CD14-positive monocyte (primary cell): ENCODE measurements around the gene GNAS-AS1. TPM values are rescaled to one million over a fixed set of nuclear protein-coding genes. Genes with fewer than 3 reads are reported as not detected.

ENCODE experiments used
- DNase-seq, 3 donors: peaks; one replicate each; pipeline ENCODE4 v3.0.0-alpha.2; 2011 to 2022
- H2AFZ ChIP-seq: 2 replicates; pipeline ENCODE4 v1.6.0; 2012; ENCODE audit warnings: mild to moderate bottlenecking, low read depth, low read length, inconsistent platforms; ENCODE audit not compliant: insufficient read depth, poor library complexity, severe bottlenecking
- H3K27ac ChIP-seq, 2 donors: 1 replicate in 1 of 2; 2 replicates in 1 of 2; pipeline ENCODE4 v1.5.1; 2012 to 2013; ENCODE audit warnings: low read length in 2 of 2, control low read depth in 1 of 2, inconsistent platforms in 1 of 2, low read depth in 1 of 2, mild to moderate bottlenecking in 1 of 2
- H3K27me3 ChIP-seq, 2 donors: one replicate each; pipeline versions ENCODE4 v1.6.0 to v1.6.1; 2011 to 2013; ENCODE audit warnings: low read length in 2 of 2; ENCODE audit not compliant: control insufficient read depth in 2 of 2, insufficient read depth in 2 of 2
- H3K36me3 ChIP-seq, 2 donors: replicated peaks in 1 of 2; 1 replicate in 1 of 2; 2 replicates in 1 of 2; pipeline versions ENCODE4 v1.5.1 to v1.6.1; 2012 to 2013; ENCODE audit warnings: low read length in 2 of 2, control low read depth in 1 of 2, inconsistent platforms in 1 of 2, mild to moderate bottlenecking in 1 of 2; ENCODE audit not compliant: insufficient read depth in 2 of 2, control insufficient read depth in 1 of 2
- H3K4me1 ChIP-seq, 2 donors: 1 replicate in 1 of 2; 2 replicates in 1 of 2; pipeline versions ENCODE4 v1.5.1 to v1.6.1; 2012 to 2013; ENCODE audit warnings: low read length in 2 of 2, control low read depth in 1 of 2, inconsistent platforms in 1 of 2, mild to moderate bottlenecking in 1 of 2, moderate library complexity in 1 of 2; ENCODE audit not compliant: insufficient read depth in 2 of 2, control insufficient read depth in 1 of 2
- H3K4me2 ChIP-seq: replicated peaks from 2 replicates; pipeline ENCODE3; 2012; ENCODE audit warnings: low read length, moderate library complexity, mild to moderate bottlenecking; ENCODE audit not compliant: poor library complexity, severe bottlenecking; ENCODE audit errors: extremely low read depth
- H3K4me3 ChIP-seq, 3 experiments: fragments of 200-600 bp in 1 of 3; sonication (generic) in 1 of 3; replicated peaks in 1 of 3; 1 replicate in 2 of 3; 2 replicates in 1 of 3; pipeline ENCODE4 v1.5.1; 2011 to 2013; ENCODE audit warnings: low read length in 3 of 3, mild to moderate bottlenecking in 3 of 3, control low read depth in 2 of 3, low read depth in 2 of 3, inconsistent platforms in 1 of 3, moderate library complexity in 1 of 3
- H3K79me2 ChIP-seq: 2 replicates; pipeline ENCODE4 v1.6.0; 2012; ENCODE audit warnings: mild to moderate bottlenecking, control low read depth, inconsistent platforms, low read length, moderate library complexity; ENCODE audit not compliant: insufficient read depth
- H3K9ac ChIP-seq: 2 replicates; pipeline ENCODE4 v1.6.0; 2017; ENCODE audit warnings: low read length, mild to moderate bottlenecking; ENCODE audit not compliant: insufficient read depth, poor library complexity, severe bottlenecking
- H3K9me3 ChIP-seq, 2 donors: replicated peaks in 1 of 2; 1 replicate in 1 of 2; 2 replicates in 1 of 2; pipeline versions ENCODE4 v1.5.1 to v1.6.1; 2012 to 2013; ENCODE audit warnings: low read length in 2 of 2, control low read depth in 1 of 2; ENCODE audit not compliant: control insufficient read depth in 1 of 2, insufficient read depth in 1 of 2
- H4K20me1 ChIP-seq: 2 replicates; pipeline ENCODE4 v1.6.0; 2012; ENCODE audit warnings: mild to moderate bottlenecking, low read length, control low read depth, moderate library complexity; ENCODE audit not compliant: insufficient read depth
- H3K27ac Mint-ChIP-seq, 7 donors: one replicate each; pipeline ENCODE4 v1.8.0; 2020; ENCODE audit warnings: mild to moderate bottlenecking in 7 of 7, mixed read lengths in 7 of 7, moderate library complexity in 6 of 7, inconsistent platforms in 2 of 7
- H3K27me3 Mint-ChIP-seq, 3 donors: one replicate each; pipeline ENCODE4 v1.8.0; 2021 to 2022; ENCODE audit warnings: low read depth in 3 of 3, mild to moderate bottlenecking in 3 of 3, mixed read lengths in 3 of 3, moderate library complexity in 3 of 3, inconsistent platforms in 1 of 3
- H3K36me3 Mint-ChIP-seq, 2 donors: one replicate each; pipeline ENCODE4 v1.8.0; 2020; ENCODE audit warnings: mixed read lengths in 2 of 2, inconsistent platforms in 1 of 2, mild to moderate bottlenecking in 1 of 2
- H3K4me1 Mint-ChIP-seq: one replicate; pipeline ENCODE4 v1.8.0; 2020; ENCODE audit warnings: mild to moderate bottlenecking, mixed read lengths
- H3K4me3 Mint-ChIP-seq, 2 donors: one replicate each; pipeline ENCODE4 v1.8.0; 2020; ENCODE audit warnings: mild to moderate bottlenecking in 2 of 2, mixed read lengths in 2 of 2, moderate library complexity in 1 of 2
- H3K9me3 Mint-ChIP-seq, 7 donors: one replicate each; pipeline ENCODE4 v1.8.0; 2020 to 2022; ENCODE audit warnings: mixed read lengths in 7 of 7, mild to moderate bottlenecking in 6 of 7, moderate library complexity in 6 of 7, inconsistent platforms in 2 of 7
- WGBS: methylation state at CpG from one replicate; pipeline ENCODE4 v1.1.5; 2013; ENCODE audit warnings: missing lambda C conversion rate; ENCODE audit not compliant: insufficient coverage; 5-methylcytosine and 5-hydroxymethylcytosine counted together
- intact Hi-C, 2 donors: fragments of 100-400 bp; cut with micrococcal nuclease; formaldehyde crosslinking; loops; one replicate each; pipeline versions ENCODE4 v1.15.0 to v1.15.1; 2023
- polyA plus RNA-seq, 3 donors: library from polyadenylated mRNA; depleted of rRNA in 1 of 3; unstranded in 2 of 3; stranded (reverse) in 1 of 3; fragments of 300-500 nt in 2 of 3; fragments of >200 nt in 1 of 3; fragmentation: Illumina TruSeq in 2 of 3; gene quantifications; 1 replicate in 2 of 3; 2 replicates in 1 of 3; pipeline ENCODE4 v1.2.3, GENCODE V29; 2012 to 2021
- TF ChIP-seq, protein P1 (sequence below): fragments of 200-600 bp; IDR thresholded peaks from one replicate; pipeline ENCODE4 v1.8.0; 2022; ENCODE audit warnings: antibody characterized with exemption, mild to moderate bottlenecking

GNAS-AS1 gene
- polyA plus RNA-seq, 3 donors: not detected

DNA sequence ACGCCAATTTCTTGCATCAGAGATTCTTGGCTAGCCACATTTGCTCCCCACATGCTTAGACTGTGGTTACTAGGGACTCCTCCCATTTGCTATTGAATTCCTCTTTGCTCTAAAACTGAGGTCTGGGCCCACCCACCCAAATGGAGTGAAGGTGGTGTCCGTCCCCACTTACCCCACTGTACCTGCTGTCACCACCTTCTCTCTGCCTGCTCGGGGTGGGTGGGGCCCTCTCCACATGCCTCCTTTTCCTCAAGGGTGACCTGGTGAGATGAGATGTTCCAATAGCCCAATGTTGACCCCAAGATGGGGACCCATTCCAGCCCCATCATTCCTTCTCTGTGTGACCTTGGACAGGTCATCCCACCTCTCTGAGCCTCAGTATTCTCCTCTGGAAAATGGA, 74.6 kb downstream of the GNAS-AS1 start:
- no peaks in the 10 kb centered on the region for H3K36me3 Mint-ChIP-seq
- no peak overlapping the region for H3K27ac Mint-ChIP-seq
- no peak overlapping the region for H3K4me3 ChIP-seq
- H3K4me2 ChIP-seq: no peak overlapping the region
- H2AFZ ChIP-seq: no peak overlapping the region
- peaks cover 0 to 3% of the 10 kb centered on the region in 2 donors for H3K27me3 ChIP-seq
- no peak overlapping the region for H3K9ac ChIP-seq
- peaks cover 0 to 6% of the 10 kb centered on the region in 2 donors for H3K4me1 ChIP-seq
- H3K27me3 Mint-ChIP-seq: peaks cover 13 to 26% (median 18%) of the 10 kb centered on the region in 3 donors
- no peak for DNase-seq
- no peaks in the 10 kb centered on the region for H3K79me2 ChIP-seq
- H3K4me1 Mint-ChIP-seq: peaks cover 7% of the 10 kb centered on the region
- H3K4me3 Mint-ChIP-seq: no peak overlapping the region
- WGBS: 94% methylated on average over 2 of the region's 3 CpGs
- H3K27ac ChIP-seq: no peak overlapping the region
- no peaks in the 10 kb centered on the region for H3K36me3 ChIP-seq
- no peaks in the 10 kb centered on the region for H4K20me1 ChIP-seq
- peaks cover 0 to 8% (median 3%) of the 10 kb centered on the region in 7 donors for H3K9me3 Mint-ChIP-seq
- TF ChIP-seq, protein P1, sequence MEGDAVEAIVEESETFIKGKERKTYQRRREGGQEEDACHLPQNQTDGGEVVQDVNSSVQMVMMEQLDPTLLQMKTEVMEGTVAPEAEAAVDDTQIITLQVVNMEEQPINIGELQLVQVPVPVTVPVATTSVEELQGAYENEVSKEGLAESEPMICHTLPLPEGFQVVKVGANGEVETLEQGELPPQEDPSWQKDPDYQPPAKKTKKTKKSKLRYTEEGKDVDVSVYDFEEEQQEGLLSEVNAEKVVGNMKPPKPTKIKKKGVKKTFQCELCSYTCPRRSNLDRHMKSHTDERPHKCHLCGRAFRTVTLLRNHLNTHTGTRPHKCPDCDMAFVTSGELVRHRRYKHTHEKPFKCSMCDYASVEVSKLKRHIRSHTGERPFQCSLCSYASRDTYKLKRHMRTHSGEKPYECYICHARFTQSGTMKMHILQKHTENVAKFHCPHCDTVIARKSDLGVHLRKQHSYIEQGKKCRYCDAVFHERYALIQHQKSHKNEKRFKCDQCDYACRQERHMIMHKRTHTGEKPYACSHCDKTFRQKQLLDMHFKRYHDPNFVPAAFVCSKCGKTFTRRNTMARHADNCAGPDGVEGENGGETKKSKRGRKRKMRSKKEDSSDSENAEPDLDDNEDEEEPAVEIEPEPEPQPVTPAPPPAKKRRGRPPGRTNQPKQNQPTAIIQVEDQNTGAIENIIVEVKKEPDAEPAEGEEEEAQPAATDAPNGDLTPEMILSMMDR: no peak
- intact Hi-C loops: no loop called here
- peaks cover 0 to 2% of the 10 kb centered on the region in 2 donors for H3K9me3 ChIP-seq

GRCh38 chr20:58775371-58775770, 75.3 kb downstream of the GNAS-AS1 start:
- no peaks in the 10 kb centered on the region for H3K79me2 ChIP-seq
- Mint-ChIP-seq H3K4me3 (no peak overlapping the region), H3K36me3 (no peaks in the 10 kb centered on the region), H3K27me3 (peaks cover 13 to 27% (median 21%) of the 10 kb centered on the region in 3 donors), H3K4me1 (peaks cover 7% of the 10 kb centered on the region), H3K27ac (no peak overlapping the region), H3K9me3 (peaks cover 0 to 8% (median 3%) of the 10 kb centered on the region in 7 donors)
- TF ChIP-seq, protein P1: no peak
- H3K4me2 ChIP-seq: no peak overlapping the region
- DNase-seq: no peak
- no peaks in the 10 kb centered on the region for H4K20me1 ChIP-seq
- no peak overlapping the region for H2AFZ ChIP-seq
- no peak overlapping the region for H3K9ac ChIP-seq
- H3K27me3 ChIP-seq: peaks cover 0 to 3% of the 10 kb centered on the region in 2 donors
- no peaks in the 10 kb centered on the region for H3K36me3 ChIP-seq
- H3K27ac ChIP-seq: no peak overlapping the region
- H3K9me3 ChIP-seq: peaks cover 0 to 2% of the 10 kb centered on the region in 2 donors
- 83% methylated on average over 2 of the region's 8 CpGs for WGBS
- no peak overlapping the region for H3K4me3 ChIP-seq
- H3K4me1 ChIP-seq: peaks cover 0 to 6% of the 10 kb centered on the region in 2 donors
- intact Hi-C loops: no loop called here
